ENCODE measurements around the gene INKA2.
A peak's percentile ranks its signal among the peaks of the same experiment; 100 is the strongest.
"Not testable (repeated sequence)": the region's sequence is repeated elsewhere in the genome, so short reads cannot be mapped to it uniquely, and the experiment has no call there.

The INKA2 gene

GRCh38 chr1:111750856-111751255, 11.7 kb upstream of the INKA2 start:
- DNase-seq = peak in 1 of 56 donors; percentile 12

DNA sequence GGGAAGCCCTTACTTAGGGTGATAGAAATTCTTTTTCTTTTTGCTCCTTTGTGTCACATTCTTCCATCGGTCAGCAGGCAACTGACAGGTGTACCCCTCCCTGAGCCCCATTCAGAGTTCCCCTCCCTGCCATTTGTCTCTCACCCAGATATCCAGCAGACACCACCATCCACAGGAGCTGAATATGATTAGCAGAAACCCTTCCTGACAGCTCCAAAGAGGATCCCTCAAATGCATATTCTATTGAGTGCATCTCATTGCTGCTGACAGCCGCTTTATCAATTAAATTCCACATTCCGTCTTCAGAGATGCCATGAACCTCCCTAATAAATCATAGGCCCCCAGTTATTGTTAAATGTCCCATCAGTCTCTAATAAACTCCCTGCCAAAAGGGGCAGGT, 10.4 kb upstream of the INKA2 start:
- no peak for DNase-seq

DNA sequence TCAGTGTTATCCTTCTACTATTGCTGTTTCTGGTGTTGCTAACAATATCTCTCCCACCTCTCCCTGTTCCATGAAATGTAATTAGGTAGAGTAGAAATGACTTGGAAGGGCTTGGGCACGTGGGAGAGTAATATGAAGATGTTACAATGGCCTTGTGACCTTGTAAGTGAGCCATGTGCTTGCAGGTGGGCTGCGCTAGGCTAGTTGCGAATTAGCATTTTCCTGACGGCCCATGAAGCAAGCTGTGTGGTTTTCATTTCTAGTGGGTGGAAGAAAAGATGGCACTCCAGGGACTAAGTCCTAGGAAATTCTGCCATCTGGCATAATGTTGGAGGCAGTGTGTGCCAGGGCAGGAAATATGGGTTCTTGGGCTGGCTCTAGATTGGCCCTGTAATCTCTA, 8.8 kb upstream of the INKA2 start:
- no peak for DNase-seq

DNA sequence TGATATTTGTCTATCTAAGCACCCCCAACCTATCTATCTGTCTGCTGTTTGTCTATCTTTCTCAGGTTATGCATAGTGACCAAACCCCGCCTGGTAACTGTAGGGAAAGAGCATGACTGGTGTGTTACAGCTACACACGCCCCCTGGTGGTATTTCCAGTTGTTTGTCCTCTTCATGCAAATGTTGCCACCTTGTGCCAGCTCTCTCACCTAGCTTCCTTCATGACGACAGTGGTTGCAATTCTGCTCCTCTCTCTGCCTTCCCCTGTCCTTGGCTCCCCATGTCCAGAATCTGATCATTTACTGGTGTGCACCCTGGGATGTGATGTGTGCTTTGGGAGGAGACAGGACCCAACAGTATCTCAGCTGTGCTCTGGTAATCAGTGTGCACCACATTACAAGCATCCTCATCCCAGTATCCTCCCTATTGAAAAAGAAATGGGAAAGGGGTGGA, 8.1 kb upstream of the INKA2 start:
- DNase-seq = peak in 1 of 56 donors; percentile 32

- no peak for DNase-seq
Observed at GRCh38 chr1:111746614-111746999, 7.4 kb upstream of the INKA2 start.

DNA sequence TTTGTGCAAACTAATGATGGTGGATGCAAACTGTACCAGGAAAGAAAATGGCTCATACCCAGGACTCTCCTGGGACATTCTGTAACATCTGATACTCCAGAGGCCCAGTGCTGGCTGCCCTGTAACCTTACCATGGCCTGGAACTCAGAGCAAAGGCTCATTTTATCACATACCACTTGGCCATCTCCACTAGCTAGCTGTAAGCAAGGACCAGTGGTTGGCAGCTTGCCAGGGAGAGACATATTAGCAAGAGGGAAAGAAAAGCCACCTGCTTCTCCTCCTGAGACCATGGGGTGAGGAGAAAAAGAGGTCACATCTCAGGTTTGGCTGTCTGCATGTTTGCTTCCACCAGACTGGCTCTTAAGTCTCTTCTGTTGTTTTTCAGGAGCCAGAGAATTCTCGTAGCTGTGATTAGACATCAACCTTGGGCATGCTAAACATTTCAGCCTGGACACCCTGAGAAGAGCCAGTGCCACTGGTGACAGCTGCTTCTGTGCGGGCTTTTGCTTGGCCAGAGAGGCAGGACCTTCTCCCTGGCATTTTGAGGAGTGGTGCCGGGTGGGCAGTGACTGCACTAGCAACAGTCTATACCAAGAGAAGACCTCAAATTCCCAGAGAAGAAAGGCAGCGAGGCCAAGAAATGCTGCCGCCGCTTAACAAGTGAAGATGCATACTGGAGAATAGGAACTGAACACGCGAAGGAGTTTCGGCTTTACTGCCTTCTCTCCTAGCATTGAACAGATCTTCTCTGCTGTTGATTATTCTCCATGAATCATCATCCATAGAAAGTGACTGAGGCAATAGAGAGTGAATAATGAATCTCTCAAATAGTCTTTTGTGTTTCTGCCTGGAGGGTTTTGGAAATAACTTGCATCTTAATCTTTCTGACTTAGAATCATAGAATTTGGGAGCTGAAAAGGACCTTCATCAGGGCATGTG, 6.7 kb upstream of the INKA2 start:
- peak in 2 of 56 donors; percentile 11 to 51 for DNase-seq

DNA sequence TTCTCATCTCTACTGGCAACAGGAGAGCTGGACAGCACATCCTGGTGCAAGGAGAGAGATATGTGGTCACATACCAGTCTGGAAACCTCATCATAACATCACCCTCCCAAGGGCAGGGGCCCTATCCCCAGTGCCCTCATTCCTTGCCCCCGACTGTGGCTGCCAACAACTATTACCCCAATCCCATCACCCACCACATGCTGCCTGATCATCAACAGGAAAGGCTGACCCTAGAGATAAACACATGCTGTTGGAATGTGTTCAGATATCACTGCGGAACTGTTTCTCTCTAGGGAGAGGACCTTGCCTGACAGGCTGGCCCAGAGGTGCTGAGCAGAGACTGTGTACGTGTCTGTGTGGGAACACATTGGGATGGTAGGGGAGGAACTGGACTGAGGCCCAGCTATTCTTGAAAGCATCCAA, 4.5 kb upstream of the INKA2 start:
- no peak for DNase-seq

DNA sequence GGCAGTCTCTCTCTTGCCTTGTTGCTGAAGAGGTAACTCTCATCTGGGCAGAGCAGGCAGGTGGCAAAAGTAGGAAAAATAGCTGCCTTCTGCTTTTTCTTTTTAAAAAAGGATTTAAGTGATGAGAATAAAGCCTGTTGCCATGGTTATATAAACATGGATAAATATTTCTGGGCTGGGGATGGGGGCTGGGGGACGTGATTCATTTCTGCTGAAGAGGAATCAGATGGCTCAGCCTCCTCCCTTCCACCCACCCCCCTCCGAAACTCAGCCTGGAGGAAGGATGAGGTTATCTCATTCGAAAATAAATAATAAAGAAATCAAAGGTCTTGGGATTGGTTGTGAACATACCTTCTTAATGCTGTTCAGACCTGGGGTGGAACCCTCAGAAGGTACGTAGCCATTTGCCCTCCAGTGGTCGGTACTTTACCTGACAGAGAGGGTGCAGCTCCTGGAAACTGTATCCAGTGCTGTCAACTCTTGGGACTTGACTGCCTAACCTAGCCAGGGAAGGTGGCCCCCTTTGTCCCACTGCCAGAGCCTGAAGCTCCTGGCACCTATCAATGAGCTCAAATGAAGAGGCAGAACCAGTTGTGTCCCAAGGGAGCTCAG, 3.8 kb upstream of the INKA2 start:
- DNase-seq = peak in 9 of 56 donors; percentile 19 to 67 (median 32)

DNA sequence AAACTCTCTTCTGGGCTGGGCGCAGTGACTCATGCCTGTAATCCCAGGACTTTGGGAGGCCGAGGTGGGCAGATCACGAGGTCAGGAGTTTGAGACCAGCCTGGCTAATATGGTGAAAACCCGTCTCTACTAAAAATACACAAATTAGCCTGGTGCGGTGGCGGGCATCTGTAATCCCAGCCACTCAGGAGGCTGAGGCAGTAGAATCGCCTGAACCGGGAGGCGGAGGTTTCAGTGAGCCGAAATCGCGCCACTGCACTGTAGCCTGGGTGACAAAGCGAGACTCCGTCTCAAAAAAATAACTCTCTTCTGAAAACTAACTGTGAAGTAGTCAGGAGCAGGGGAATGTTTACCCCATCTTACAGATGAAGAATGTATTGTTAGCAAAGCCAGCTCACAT, 3.1 kb upstream of the INKA2 start:
- not testable (repeated sequence) for DNase-seq

DNA sequence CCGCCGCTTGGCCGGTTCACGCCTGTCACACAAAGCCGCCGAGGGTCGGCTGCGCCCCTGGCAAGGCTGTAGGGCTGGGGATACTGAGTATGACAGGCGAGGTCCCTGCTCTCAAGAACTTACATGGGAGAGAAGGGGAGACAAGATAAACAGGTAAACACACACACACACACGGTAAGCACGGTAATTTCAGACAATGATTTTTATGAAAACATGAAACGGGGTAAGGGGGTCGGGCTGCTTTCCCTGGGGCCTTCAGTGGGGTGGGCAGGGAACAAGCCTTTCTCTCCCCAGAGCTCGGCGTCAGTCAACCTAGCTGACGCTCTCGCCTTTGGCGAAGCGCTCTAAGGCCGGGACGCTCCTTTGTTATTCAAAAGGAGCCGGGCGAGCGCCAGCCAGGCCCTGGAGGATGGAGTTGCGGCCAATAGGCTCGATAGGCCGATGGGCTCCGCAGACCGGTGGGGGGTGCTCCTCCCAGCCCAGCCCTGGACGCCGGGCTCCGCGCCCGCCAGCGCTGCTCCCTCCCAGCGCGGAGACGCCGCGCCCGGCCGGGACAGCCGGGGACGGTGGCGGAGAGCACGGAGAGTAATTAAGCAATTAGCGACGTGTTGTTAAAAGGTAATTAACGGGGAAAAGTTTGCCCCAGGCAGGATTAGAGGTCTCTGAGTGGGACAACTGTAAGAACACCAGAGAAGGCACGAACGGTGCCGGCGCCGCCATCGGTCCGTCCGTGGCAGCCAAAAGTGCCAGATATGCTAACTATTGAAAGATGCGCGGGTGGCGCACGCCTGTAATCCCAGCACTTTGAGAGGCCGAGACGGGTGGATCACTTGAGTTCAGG, 950 bp upstream of the INKA2 start:
- DNase-seq = peak in 47 of 56 donors; percentile 27 to 77 (median 59)

- DNase-seq = peak in 54 of 56 donors; percentile 32 to 86 (median 74)
Observed at GRCh38 chr1:111738436-111739193, 580 bp downstream of the INKA2 start.

DNA sequence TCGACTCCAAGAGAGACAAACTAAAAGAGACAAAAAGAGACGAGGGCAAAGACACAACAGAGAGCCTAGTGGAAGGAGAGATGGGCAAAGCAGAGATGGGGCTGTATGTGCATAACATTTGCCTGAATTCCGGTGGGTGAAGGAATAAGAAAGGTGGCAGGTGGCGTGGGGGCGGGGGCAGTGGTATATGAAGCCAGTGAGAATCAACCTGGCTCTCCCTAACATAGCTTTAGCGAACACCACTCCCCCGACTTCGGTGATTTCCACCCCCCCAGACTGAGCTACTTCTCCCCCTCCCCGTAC, 1.1 kb downstream of the INKA2 start:
- DNase-seq = no peak

GRCh38 chr1:111737216-111738132, 1.7 kb downstream of the INKA2 start:
- peak in 8 of 56 donors; percentile 50 to 73 (median 66) for DNase-seq

- peak in 53 of 56 donors; percentile 29 to 89 (median 72) for DNase-seq
Observed at GRCh38 chr1:111736548-111737215, 2.5 kb downstream of the INKA2 start.

- peak in 15 of 56 donors; percentile 12 to 53 (median 26) for DNase-seq
Observed at GRCh38 chr1:111735858-111736544, 3.2 kb downstream of the INKA2 start.

- DNase-seq = no peak
Observed at GRCh38 chr1:111735321-111735720, 3.9 kb downstream of the INKA2 start.

- no peak for DNase-seq
Observed at GRCh38 chr1:111734856-111735255, 4.3 kb downstream of the INKA2 start.

DNA sequence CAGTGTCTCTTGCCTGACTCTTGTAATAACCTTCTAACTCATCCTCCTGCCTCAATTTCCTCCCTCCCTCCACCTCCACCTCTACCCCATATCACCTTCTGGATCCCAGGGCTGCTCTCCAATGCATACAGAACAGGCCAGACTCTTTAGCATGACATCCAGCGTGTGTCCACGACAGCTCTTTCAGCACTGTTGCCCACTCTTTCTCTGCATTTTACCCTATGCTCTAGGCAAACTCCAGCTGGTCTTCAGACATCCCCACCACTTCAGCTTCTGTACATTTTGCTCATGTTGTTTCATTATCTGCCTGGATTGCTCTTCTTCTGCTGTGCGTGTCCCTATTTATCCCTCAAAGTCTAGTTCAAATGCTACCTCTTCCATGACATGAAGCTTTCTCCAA, 4.8 kb downstream of the INKA2 start:
- DNase-seq = no peak

DNA sequence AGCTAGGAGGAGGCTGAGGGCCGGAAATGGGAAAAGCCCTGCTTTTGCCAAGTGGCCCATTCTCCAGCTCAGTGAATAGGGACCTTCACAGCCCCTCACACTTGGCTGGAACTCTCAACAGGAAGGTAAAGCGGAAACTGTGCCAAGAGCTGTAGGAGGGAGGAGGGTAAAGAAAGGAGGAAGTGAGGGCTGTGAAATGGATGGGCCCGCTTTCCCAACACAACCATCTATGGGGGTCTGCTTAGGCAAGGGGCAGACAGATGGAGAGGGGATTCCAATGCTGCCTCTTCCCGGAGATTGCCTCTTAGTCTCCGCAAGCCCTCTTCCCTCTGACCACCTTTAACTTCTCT, 5.2 kb downstream of the INKA2 start:
- DNase-seq = no peak
